H9 (cell line): ENCODE results near the gene KCNJ10. TPM values are rescaled to one million over a fixed set of nuclear protein-coding genes. Genes with fewer than 3 reads are reported as not detected.

Experiments used
- DNase-seq: peaks from one replicate; pipeline ENCODE4 v3.0.0-alpha.2; 2017
- H2AFZ ChIP-seq: one replicate; pipeline ENCODE4 v1.6.1; 2013; ENCODE audit warnings: mild to moderate bottlenecking, low read length, control low read depth, moderate library complexity
- H2AK5ac ChIP-seq: 2 replicates; pipeline ENCODE4 v1.6.1; 2013; ENCODE audit warnings: low read length, control low read depth, mixed read lengths; ENCODE audit not compliant: insufficient read length
- H2BK120ac ChIP-seq: one replicate; pipeline ENCODE4 v1.6.1; 2013; ENCODE audit warnings: low read depth, mild to moderate bottlenecking, low read length, control low read depth, inconsistent platforms; ENCODE audit not compliant: poor library complexity, severe bottlenecking
- H2BK12ac ChIP-seq: 2 replicates; pipeline ENCODE4 v1.6.1; 2013; ENCODE audit warnings: low read length, control low read depth, mixed read lengths, low read depth; ENCODE audit not compliant: insufficient read length
- H2BK15ac ChIP-seq: 2 replicates; pipeline ENCODE4 v1.6.1; 2013; ENCODE audit warnings: low read depth, low read length, control low read depth
- H2BK20ac ChIP-seq: one replicate; pipeline ENCODE4 v1.6.1; 2013; ENCODE audit warnings: low read depth, mild to moderate bottlenecking, low read length, control low read depth, inconsistent platforms; ENCODE audit not compliant: poor library complexity, severe bottlenecking
- H2BK5ac ChIP-seq: 2 replicates; pipeline ENCODE4 v1.6.1; 2013; ENCODE audit warnings: low read length, control low read depth, mixed read lengths; ENCODE audit not compliant: insufficient read length
- H3K14ac ChIP-seq: 2 replicates; pipeline ENCODE4 v1.6.1; 2013; ENCODE audit warnings: low read length, control low read depth; ENCODE audit not compliant: insufficient read depth
- H3K18ac ChIP-seq: 2 replicates; pipeline ENCODE4 v1.6.1; 2013; ENCODE audit warnings: low read depth, mild to moderate bottlenecking, mixed read lengths, low read length, control low read depth; ENCODE audit not compliant: insufficient read length
- H3K23ac ChIP-seq: 2 replicates; pipeline ENCODE4 v1.6.1; 2013; ENCODE audit warnings: low read length, control low read depth, mixed read lengths, low read depth; ENCODE audit not compliant: insufficient read length
- H3K23me2 ChIP-seq: 2 replicates; pipeline ENCODE4 v1.6.1; 2013; ENCODE audit warnings: low read depth, mild to moderate bottlenecking, mixed read lengths, low read length, control low read depth; ENCODE audit not compliant: insufficient read length, poor library complexity, severe bottlenecking
- H3K27ac ChIP-seq: 2 replicates; pipeline ENCODE4 v1.5.1; 2013; ENCODE audit warnings: low read length, control low read depth, mixed read lengths, low read depth; ENCODE audit not compliant: insufficient read length
- H3K27me3 ChIP-seq: 2 replicates; pipeline ENCODE4 v1.6.1; 2013; ENCODE audit warnings: low read length, control low read depth, inconsistent platforms; ENCODE audit not compliant: insufficient read depth
- H3K4ac ChIP-seq: 2 replicates; pipeline ENCODE4 v1.6.1; 2013; ENCODE audit warnings: low read depth, mild to moderate bottlenecking, control low read depth, inconsistent platforms, low read length, moderate library complexity
- H3K4me1 ChIP-seq: 2 replicates; pipeline ENCODE4 v1.6.1; 2013; ENCODE audit warnings: low read length, control low read depth, inconsistent platforms; ENCODE audit not compliant: insufficient read depth
- H3K4me2 ChIP-seq: 2 replicates; pipeline ENCODE4 v1.6.1; 2013; ENCODE audit warnings: low read length, control low read depth, mixed read lengths; ENCODE audit not compliant: insufficient read length, insufficient read depth
- H3K56ac ChIP-seq: 2 replicates; pipeline ENCODE4 v1.6.1; 2013; ENCODE audit warnings: low read depth, mild to moderate bottlenecking, mixed read lengths, low read length, control low read depth; ENCODE audit not compliant: insufficient read length
- H3K79me1 ChIP-seq: 2 replicates; pipeline ENCODE4 v1.6.1; 2013; ENCODE audit warnings: low read depth, mild to moderate bottlenecking, moderate library complexity, low read length, control low read depth, inconsistent platforms; ENCODE audit not compliant: insufficient read depth, poor library complexity, severe bottlenecking
- H3K79me2 ChIP-seq: 2 replicates; pipeline ENCODE4 v1.6.1; 2013; ENCODE audit warnings: low read length, control low read depth, inconsistent platforms; ENCODE audit not compliant: insufficient read depth
- H3K9ac ChIP-seq: 2 replicates; pipeline ENCODE4 v1.6.1; 2013; ENCODE audit warnings: low read length, control low read depth, mixed read lengths; ENCODE audit not compliant: insufficient read length; ENCODE audit errors: extremely low read depth
- H3K9me3 ChIP-seq: one replicate; pipeline ENCODE4 v1.6.1; 2013; ENCODE audit warnings: low read depth, low read length, inconsistent platforms; ENCODE audit not compliant: control insufficient read depth
- H3T11ph ChIP-seq: one replicate; pipeline ENCODE4 v1.6.1; 2013; ENCODE audit warnings: mild to moderate bottlenecking, low read length, control low read depth, inconsistent platforms
- H4K20me1 ChIP-seq: one replicate; pipeline ENCODE4 v1.6.1; 2013; ENCODE audit not compliant: control insufficient read depth, insufficient read length, insufficient read depth
- H4K5ac ChIP-seq: 2 replicates; pipeline ENCODE4 v1.6.1; 2013; ENCODE audit warnings: low read depth, mild to moderate bottlenecking, mixed read lengths, low read length, control low read depth; ENCODE audit not compliant: insufficient read length
- H4K8ac ChIP-seq: replicated peaks from 2 replicates; pipeline ENCODE4 v1.6.1; 2013; ENCODE audit warnings: low read length, control low read depth, mixed read lengths, low read depth; ENCODE audit not compliant: insufficient read length
- H4K91ac ChIP-seq: 2 replicates; pipeline ENCODE4 v1.6.1; 2013; ENCODE audit warnings: low read depth, mild to moderate bottlenecking, moderate library complexity, mixed read lengths, low read length, control low read depth; ENCODE audit not compliant: insufficient read length
- H3K27ac Mint-ChIP-seq, 3 experiments: 2 replicates in 2 of 3; 3 replicates in 1 of 3; pipeline ENCODE4 v1.8.0; 2020 to 2021; ENCODE audit warnings: mixed read lengths in 3 of 3, mild to moderate bottlenecking in 1 of 3, moderate library complexity in 1 of 3
- H3K27me3 Mint-ChIP-seq: 2 replicates; pipeline ENCODE4 v1.8.0; 2021; ENCODE audit warnings: low read depth, mild to moderate bottlenecking, moderate library complexity, mixed read lengths
- H3K36me3 Mint-ChIP-seq, 3 experiments: 2 replicates in 2 of 3; 3 replicates in 1 of 3; pipeline ENCODE4 v1.8.0; 2020 to 2021; ENCODE audit warnings: low read depth in 3 of 3, mixed read lengths in 3 of 3; ENCODE audit not compliant: insufficient read depth in 1 of 3
- H3K4me1 Mint-ChIP-seq, 2 experiments: 2 replicates each; pipeline ENCODE4 v1.8.0; 2020; ENCODE audit warnings: mixed read lengths in 2 of 2
- H3K4me3 Mint-ChIP-seq, 2 experiments: 2 replicates in 1 of 2; 3 replicates in 1 of 2; pipeline ENCODE4 v1.8.0; 2020 to 2021; ENCODE audit warnings: mild to moderate bottlenecking in 2 of 2, mixed read lengths in 2 of 2, moderate library complexity in 1 of 2
- H3K9me3 Mint-ChIP-seq, 2 experiments: 2 replicates in 1 of 2; 3 replicates in 1 of 2; pipeline ENCODE4 v1.8.0; 2020; ENCODE audit warnings: mild to moderate bottlenecking in 2 of 2, mixed read lengths in 2 of 2, moderate library complexity in 1 of 2
- CTCF ChIP-seq: fragments of 200-600 bp; sonication (generic); conservative IDR thresholded peaks from 3 replicates; pipeline ENCODE4 v1.8.0; 2021; ENCODE audit warnings: antibody characterized with exemption, mild to moderate bottlenecking
- WGBS: extraction: QIAGEN DNeasy Blood & Tissue Kit; methylation state at CpG from one replicate; pipeline ENCODE4 v1.1.7; 2013; ENCODE audit warnings: missing lambda C conversion rate, low lambda C conversion rate, mixed read lengths; ENCODE audit not compliant: insufficient read length; ENCODE audit errors: extremely low coverage; 5-methylcytosine and 5-hydroxymethylcytosine counted together
- total RNA-seq: library from RNA; stranded (reverse); gene quantifications from 2 replicates; pipeline ENCODE4 v1.2.1, GENCODE V29; 2021

KCNJ10 gene
- total RNA-seq, 1 experiment from 2014 or later, result 0.44 TPM

DNA sequence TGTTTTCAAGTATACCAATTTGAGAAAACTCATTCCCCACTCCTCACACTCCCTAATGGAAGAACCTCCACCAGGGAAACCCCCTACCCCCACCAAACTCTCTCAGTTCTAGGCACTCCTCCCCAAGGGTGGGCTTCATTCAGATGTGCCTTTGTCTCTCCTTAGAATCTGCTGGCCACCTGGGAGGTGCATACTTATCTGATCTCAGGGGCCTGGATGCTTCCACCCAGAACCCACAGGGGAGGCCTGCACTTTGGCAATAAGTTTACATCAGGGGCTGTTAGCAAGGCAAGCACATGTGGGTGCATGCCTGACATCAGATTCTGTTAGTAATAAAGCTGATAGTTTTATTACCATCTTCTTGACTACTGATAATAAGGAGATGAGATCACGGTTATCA lies 83.4 kb downstream of the KCNJ10 start:
- Mint-ChIP-seq H3K4me1 (peaks cover 7 to 10% of the 10 kb centered on the region in 2 experiments), H3K27ac (no peak overlapping the region), H3K36me3 (no peaks in the 10 kb centered on the region), H3K9me3 (no peaks in the 10 kb centered on the region), H3K27me3 (peaks cover 1% of the 10 kb centered on the region; the same call in 1 of the 2 replicates), H3K4me3 (no peak overlapping the region)
- Histone ChIP-seq H3K23ac (no peak overlapping the region), H3K18ac (no peak overlapping the region), H3K27ac (no peak overlapping the region), H2BK5ac (no peak overlapping the region), H3T11ph (no peak overlapping the region), H2BK12ac (no peak overlapping the region), H2BK15ac (no peak overlapping the region), H3K56ac (no peak overlapping the region), H4K5ac (no peak overlapping the region), H3K4me1 (peaks cover 2% of the 10 kb centered on the region; the same call in 1 of the 2 replicates), H4K91ac (no peak overlapping the region), H3K79me2 (no peaks in the 10 kb centered on the region), H3K23me2 (no peaks in the 10 kb centered on the region), H4K20me1 (no peaks in the 10 kb centered on the region), H3K27me3 (no peaks in the 10 kb centered on the region), H3K4ac (no peak overlapping the region), H2AFZ (no peak overlapping the region), H2BK20ac (no peak overlapping the region), H3K9me3 (no peaks in the 10 kb centered on the region), H3K4me2 (no peak overlapping the region), H3K9ac (no peak overlapping the region), H2AK5ac (no peak overlapping the region), H3K79me1 (no peaks in the 10 kb centered on the region), H3K14ac (no peak overlapping the region), H4K8ac (no peak overlapping the region), H2BK120ac (no peak overlapping the region)
- no CpG with 5 or more reads among the region's 1 CpG for WGBS
- TF ChIP-seq CTCF, result no peak
- no peak for DNase-seq
